Neural cell (in vitro differentiated cells): Measurements from ENCODE around the gene HSD11B2. TPM values are rescaled to one million over a fixed set of nuclear protein-coding genes. Genes with fewer than 3 reads are reported as not detected.

Experiments used
- H2AFZ ChIP-seq: fragments of 200-600, 300-800 bp; sonication (generic), shearing (Covaris generic); 2 replicates; pipeline ENCODE4 v1.6.0; 2014; ENCODE audit warnings: low read depth, mild to moderate bottlenecking, antibody characterized with exemption, low read length, moderate library complexity
- H3F3A ChIP-seq: fragments of 200-600 bp; shearing (Covaris generic); 2 replicates; pipeline ENCODE4 v1.6.1; 2016; ENCODE audit warnings: mild to moderate bottlenecking, moderate library complexity, mixed read lengths, antibody characterized with exemption, low read length; ENCODE audit not compliant: insufficient read depth, poor library complexity, severe bottlenecking
- H3K27ac ChIP-seq: fragments of 200-600, 300-800 bp; sonication (generic), shearing (Covaris generic); 2 replicates; pipeline ENCODE4 v1.5.1; 2014; ENCODE audit warnings: mild to moderate bottlenecking, low read length, moderate library complexity
- H3K27me3 ChIP-seq: fragments of 300-800, 200-600 bp; sonication (generic), shearing (Covaris generic); 2 replicates; pipeline ENCODE4 v1.6.0; 2014; ENCODE audit warnings: mild to moderate bottlenecking, low read depth, low read length, moderate library complexity; ENCODE audit not compliant: insufficient read depth
- H3K36me3 ChIP-seq: fragments of 300-800, 200-600 bp; sonication (generic), shearing (Covaris generic); 2 replicates; pipeline ENCODE4 v1.5.1; 2014; ENCODE audit warnings: mild to moderate bottlenecking, antibody characterized with exemption, low read length, moderate library complexity; ENCODE audit not compliant: insufficient read depth
- H3K4me2 ChIP-seq: fragments of 300-800, 200-600 bp; sonication (generic), shearing (Covaris generic); 2 replicates; pipeline ENCODE4 v1.6.0; 2014; ENCODE audit warnings: mild to moderate bottlenecking, low read length
- H3K4me3 ChIP-seq: fragments of 300-800, 200-600 bp; sonication (generic), shearing (Covaris generic); 2 replicates; pipeline ENCODE4 v1.5.1; 2014; ENCODE audit warnings: mild to moderate bottlenecking, low read length, moderate library complexity
- H3K79me2 ChIP-seq: fragments of 200-600 bp; shearing (Covaris generic); replicated peaks from 2 replicates; pipeline ENCODE4 v1.6.0; 2014; ENCODE audit warnings: mild to moderate bottlenecking, low read length, moderate library complexity; ENCODE audit not compliant: insufficient read depth
- H3K9ac ChIP-seq: fragments of 300-800, 200-600 bp; sonication (generic), shearing (Covaris generic); 2 replicates; pipeline ENCODE4 v1.6.1; 2016; ENCODE audit warnings: mild to moderate bottlenecking, low read length, mixed read lengths
- H3K9me2 ChIP-seq: fragments of 200-600 bp; shearing (Covaris generic); 2 replicates; pipeline ENCODE4 v1.6.1; 2016; ENCODE audit warnings: mild to moderate bottlenecking, low read length, mixed read lengths; ENCODE audit not compliant: insufficient read depth
- H3K9me3 ChIP-seq: fragments of 200-600, 300-800 bp; sonication (generic), shearing (Covaris generic); 2 replicates; pipeline ENCODE4 v1.6.1; 2016; ENCODE audit warnings: mild to moderate bottlenecking, mixed run types, low read length, moderate library complexity, mixed read lengths
- H4K20me1 ChIP-seq: fragments of 200-600 bp; shearing (Covaris generic); 2 replicates; pipeline ENCODE4 v1.6.1; 2016; ENCODE audit warnings: mild to moderate bottlenecking, mixed run types; ENCODE audit not compliant: insufficient read depth
- EP300 ChIP-seq: fragments of 450-650 bp; conservative IDR thresholded peaks from 2 replicates; pipeline ENCODE4 v1.6.1; 2014; ENCODE audit warnings: antibody characterized with exemption, mild to moderate bottlenecking, moderate library complexity; ENCODE audit not compliant: poor library complexity, severe bottlenecking
- EZH2 ChIP-seq: fragments of 200-600, 300-800 bp; shearing (Covaris generic), sonication (generic); IDR thresholded peaks from 2 replicates; pipeline ENCODE4 v1.6.1; 2014; ENCODE audit warnings: antibody characterized with exemption, low read length, borderline replicate concordance, mild to moderate bottlenecking; ENCODE audit not compliant: insufficient read depth, poor library complexity, severe bottlenecking
- MXI1 ChIP-seq: fragments of 450-650 bp; conservative IDR thresholded peaks from 2 replicates; pipeline ENCODE4 v1.6.1; 2014; ENCODE audit warnings: antibody characterized with exemption, mild to moderate bottlenecking; ENCODE audit not compliant: poor library complexity, severe bottlenecking
- POLR2AphosphoS5 ChIP-seq: IDR thresholded peaks from 2 replicates; pipeline ENCODE4 v1.6.1; 2012
- RAD21 ChIP-seq: fragments of 450-650 bp; conservative IDR thresholded peaks from 2 replicates; pipeline ENCODE4 v1.6.1; 2014; ENCODE audit warnings: antibody characterized with exemption, mild to moderate bottlenecking, moderate library complexity
- SMC3 ChIP-seq: fragments of 450-650 bp; conservative IDR thresholded peaks from 2 replicates; pipeline ENCODE4 v1.6.1; 2014; ENCODE audit warnings: antibody characterized with exemption, mild to moderate bottlenecking, moderate library complexity; ENCODE audit not compliant: poor library complexity
- TAF1 ChIP-seq: IDR thresholded peaks from 2 replicates; pipeline ENCODE4 v1.6.1; 2012; ENCODE audit warnings: low read depth
- polyA plus RNA-seq: library from polyadenylated mRNA; depleted of rRNA; stranded (reverse); fragments of >200 nt; gene quantifications from 2 replicates; pipeline ENCODE4 v1.2.3, GENCODE V29; 2014
- TF ChIP-seq, protein P1 (sequence below): fragments of 450-650 bp; IDR thresholded peaks from 2 replicates; pipeline ENCODE4 v1.5.1; 2014; ENCODE audit warnings: antibody characterized with exemption, mild to moderate bottlenecking, moderate library complexity; ENCODE audit not compliant: poor library complexity, severe bottlenecking
- TF ChIP-seq, protein P2 (sequence below): IDR thresholded peaks from 2 replicates; pipeline ENCODE4 v1.6.1; 2012; ENCODE audit warnings: borderline replicate concordance

The HSD11B2 gene
- polyA plus RNA-seq, 1 donor from 2014 or later = 0.24 TPM

DNA sequence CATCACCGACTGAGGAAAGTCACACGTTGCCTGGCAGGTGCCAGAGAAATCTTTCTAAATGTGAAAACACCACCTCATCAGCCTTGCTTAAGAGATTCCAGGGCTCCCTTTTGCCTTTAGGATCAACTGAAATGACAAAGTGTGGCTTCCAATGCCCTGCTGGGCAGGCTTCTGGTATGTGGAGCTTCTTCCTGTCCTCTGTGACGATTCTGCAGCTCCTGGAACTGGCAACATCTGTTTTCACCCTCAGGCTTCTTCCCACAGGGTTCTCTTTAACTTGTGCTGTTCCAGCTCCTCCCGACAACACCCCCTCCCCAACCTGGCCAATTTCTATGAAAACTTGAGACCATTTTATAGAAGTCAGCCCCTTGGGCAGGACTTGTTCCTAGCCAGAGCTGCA is 9.9 kb upstream of the HSD11B2 start:
- no peaks in the 10 kb centered on the region for H3K9me3 ChIP-seq
- no peak for TF ChIP-seq TAF1
- no peak for TF ChIP-seq MXI1
- TF ChIP-seq, protein P1, sequence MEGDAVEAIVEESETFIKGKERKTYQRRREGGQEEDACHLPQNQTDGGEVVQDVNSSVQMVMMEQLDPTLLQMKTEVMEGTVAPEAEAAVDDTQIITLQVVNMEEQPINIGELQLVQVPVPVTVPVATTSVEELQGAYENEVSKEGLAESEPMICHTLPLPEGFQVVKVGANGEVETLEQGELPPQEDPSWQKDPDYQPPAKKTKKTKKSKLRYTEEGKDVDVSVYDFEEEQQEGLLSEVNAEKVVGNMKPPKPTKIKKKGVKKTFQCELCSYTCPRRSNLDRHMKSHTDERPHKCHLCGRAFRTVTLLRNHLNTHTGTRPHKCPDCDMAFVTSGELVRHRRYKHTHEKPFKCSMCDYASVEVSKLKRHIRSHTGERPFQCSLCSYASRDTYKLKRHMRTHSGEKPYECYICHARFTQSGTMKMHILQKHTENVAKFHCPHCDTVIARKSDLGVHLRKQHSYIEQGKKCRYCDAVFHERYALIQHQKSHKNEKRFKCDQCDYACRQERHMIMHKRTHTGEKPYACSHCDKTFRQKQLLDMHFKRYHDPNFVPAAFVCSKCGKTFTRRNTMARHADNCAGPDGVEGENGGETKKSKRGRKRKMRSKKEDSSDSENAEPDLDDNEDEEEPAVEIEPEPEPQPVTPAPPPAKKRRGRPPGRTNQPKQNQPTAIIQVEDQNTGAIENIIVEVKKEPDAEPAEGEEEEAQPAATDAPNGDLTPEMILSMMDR = no peak
- no peak for TF ChIP-seq RAD21
- TF ChIP-seq SMC3 = no peak
- no peak for TF ChIP-seq POLR2AphosphoS5
- TF ChIP-seq EZH2 = no peak
- TF ChIP-seq, protein P2, sequence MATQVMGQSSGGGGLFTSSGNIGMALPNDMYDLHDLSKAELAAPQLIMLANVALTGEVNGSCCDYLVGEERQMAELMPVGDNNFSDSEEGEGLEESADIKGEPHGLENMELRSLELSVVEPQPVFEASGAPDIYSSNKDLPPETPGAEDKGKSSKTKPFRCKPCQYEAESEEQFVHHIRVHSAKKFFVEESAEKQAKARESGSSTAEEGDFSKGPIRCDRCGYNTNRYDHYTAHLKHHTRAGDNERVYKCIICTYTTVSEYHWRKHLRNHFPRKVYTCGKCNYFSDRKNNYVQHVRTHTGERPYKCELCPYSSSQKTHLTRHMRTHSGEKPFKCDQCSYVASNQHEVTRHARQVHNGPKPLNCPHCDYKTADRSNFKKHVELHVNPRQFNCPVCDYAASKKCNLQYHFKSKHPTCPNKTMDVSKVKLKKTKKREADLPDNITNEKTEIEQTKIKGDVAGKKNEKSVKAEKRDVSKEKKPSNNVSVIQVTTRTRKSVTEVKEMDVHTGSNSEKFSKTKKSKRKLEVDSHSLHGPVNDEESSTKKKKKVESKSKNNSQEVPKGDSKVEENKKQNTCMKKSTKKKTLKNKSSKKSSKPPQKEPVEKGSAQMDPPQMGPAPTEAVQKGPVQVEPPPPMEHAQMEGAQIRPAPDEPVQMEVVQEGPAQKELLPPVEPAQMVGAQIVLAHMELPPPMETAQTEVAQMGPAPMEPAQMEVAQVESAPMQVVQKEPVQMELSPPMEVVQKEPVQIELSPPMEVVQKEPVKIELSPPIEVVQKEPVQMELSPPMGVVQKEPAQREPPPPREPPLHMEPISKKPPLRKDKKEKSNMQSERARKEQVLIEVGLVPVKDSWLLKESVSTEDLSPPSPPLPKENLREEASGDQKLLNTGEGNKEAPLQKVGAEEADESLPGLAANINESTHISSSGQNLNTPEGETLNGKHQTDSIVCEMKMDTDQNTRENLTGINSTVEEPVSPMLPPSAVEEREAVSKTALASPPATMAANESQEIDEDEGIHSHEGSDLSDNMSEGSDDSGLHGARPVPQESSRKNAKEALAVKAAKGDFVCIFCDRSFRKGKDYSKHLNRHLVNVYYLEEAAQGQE = no peak
- no peak overlapping the region for H3K9ac ChIP-seq
- H3K27ac ChIP-seq = no peak overlapping the region
- H4K20me1 ChIP-seq = no peaks in the 10 kb centered on the region
- H3K36me3 ChIP-seq = no peaks in the 10 kb centered on the region
- no peaks in the 10 kb centered on the region for H3K27me3 ChIP-seq
- H3F3A ChIP-seq = no peaks in the 10 kb centered on the region
- no peaks in the 10 kb centered on the region for H3K9me2 ChIP-seq
- no peak overlapping the region for H3K4me2 ChIP-seq
- no peak overlapping the region for H3K4me3 ChIP-seq
- no peak overlapping the region for H2AFZ ChIP-seq
- no peaks in the 10 kb centered on the region for H3K79me2 ChIP-seq

GRCh38 chr16:67423015-67423414 is 7.9 kb upstream of the HSD11B2 start:
- H3K27me3 ChIP-seq = peaks cover 1% of the 10 kb centered on the region
- H3K4me2 ChIP-seq = no peak overlapping the region
- no peaks in the 10 kb centered on the region for H3K79me2 ChIP-seq
- no peaks in the 10 kb centered on the region for H3K36me3 ChIP-seq
- H3F3A ChIP-seq = no peaks in the 10 kb centered on the region
- no peaks in the 10 kb centered on the region for H4K20me1 ChIP-seq
- H3K9me2 ChIP-seq = no peaks in the 10 kb centered on the region
- no peak overlapping the region for H3K27ac ChIP-seq
- H2AFZ ChIP-seq = no peak overlapping the region
- H3K4me3 ChIP-seq = no peak overlapping the region
- H3K9ac ChIP-seq = no peak overlapping the region
- no peak for TF ChIP-seq RAD21
- no peak for TF ChIP-seq EP300
- no peak for TF ChIP-seq MXI1
- no peak for TF ChIP-seq TAF1
- TF ChIP-seq EZH2 = no peak
- TF ChIP-seq POLR2AphosphoS5 = no peak
- TF ChIP-seq, protein P2 = no peak
- TF ChIP-seq, protein P1 = no peak
- no peak for TF ChIP-seq SMC3
- H3K9me3 ChIP-seq = no peaks in the 10 kb centered on the region
